Gastrocnemius medialis (tissue), 4 donors: ENCODE results near the gene FLNC. TPM values are rescaled to one million over a fixed set of nuclear protein-coding genes. Genes with fewer than 3 reads are reported as not detected.

Experiments
- ATAC-seq, 2 donors: fragments of 150-250 bp; one replicate each; pipeline ENCODE4 v1.9.1; 2016
- DNase-seq, 2 donors: peaks; one replicate each; pipeline ENCODE4 v3.0.0-alpha.2; 2019
- H3K27ac ChIP-seq, 4 donors: fragments of 200-600 bp; sonication (generic); 1 replicate in 1 of 4; 2 replicates in 3 of 4; pipeline ENCODE4 v1.5.1; 2016 to 2018; ENCODE audit warnings: mild to moderate bottlenecking in 2 of 4, moderate library complexity in 1 of 4
- H3K27me3 ChIP-seq, 3 donors: fragments of 200-600 bp; sonication (generic) in 2 of 3; 1 replicate in 1 of 3; 2 replicates in 2 of 3; pipeline versions ENCODE4 v1.5.1 to v1.6.0; 2016 to 2019; ENCODE audit warnings: mild to moderate bottlenecking in 1 of 3, moderate library complexity in 1 of 3
- H3K36me3 ChIP-seq, 2 donors: fragments of 200-600 bp; sonication (generic) in 1 of 2; one replicate each; pipeline ENCODE4 v1.5.1; 2017 to 2018
- H3K4me1 ChIP-seq, 2 donors: fragments of 200-600 bp; sonication (generic) in 1 of 2; one replicate each; pipeline ENCODE4 v1.5.1; 2016 to 2017; ENCODE audit warnings: mild to moderate bottlenecking in 2 of 2
- H3K4me3 ChIP-seq, 4 donors: fragments of 200-600 bp; sonication (generic) in 3 of 4; 1 replicate in 1 of 4; 2 replicates in 3 of 4; pipeline ENCODE4 v1.5.1; 2016 to 2019; ENCODE audit warnings: mild to moderate bottlenecking in 2 of 4
- H3K9me3 ChIP-seq, 3 donors: fragments of 200-600 bp; sonication (generic) in 2 of 3; 1 replicate in 1 of 3; 2 replicates in 2 of 3; pipeline ENCODE4 v1.5.1; 2016 to 2019
- POLR2A ChIP-seq, 2 donors: fragments of 450-650 bp; IDR thresholded peaks; one replicate each; pipeline ENCODE4 v1.6.1; 2017; ENCODE audit warnings: antibody characterized with exemption in 2 of 2, mild to moderate bottlenecking in 2 of 2, moderate library complexity in 2 of 2
- in situ Hi-C, 4 donors: fragments of 200-750 bp; cut with MboI; loops; one replicate each; pipeline versions ENCODE4 v1.15.0 to v1.8.0; 2017; ENCODE audit warnings: low sequenced_read_pairs in 4 of 4
- intact Hi-C: fragments of 100-400 bp; cut with DNase I; formaldehyde crosslinking; loops from one replicate; pipeline ENCODE4 v1.15.1; 2023; ENCODE audit warnings: low total_unique reads
- total RNA-seq, 4 donors: library from RNA; depleted of rRNA; stranded (reverse); fragments of >200 nt; gene quantifications; one replicate each; pipeline versions ENCODE4 v1.1.0 to v1.2.3, GENCODE V29; 2016
- TF ChIP-seq, protein P1 (sequence below), 5 experiments: fragments of 450-650 bp in 3 of 5; fragments of 200-600 bp in 2 of 5; sonication (generic) in 2 of 5; IDR thresholded peaks in 4 of 5; conservative IDR thresholded peaks in 1 of 5; 1 replicate in 4 of 5; 2 replicates in 1 of 5; pipeline ENCODE4 v1.5.1; 2016 to 2019; ENCODE audit warnings: antibody characterized with exemption in 5 of 5, mild to moderate bottlenecking in 3 of 5, moderate library complexity in 3 of 5

FLNC gene
- total RNA-seq, 4 donors from 2014 or later: 1,071 to 4,398 (median 2,381) TPM

DNA sequence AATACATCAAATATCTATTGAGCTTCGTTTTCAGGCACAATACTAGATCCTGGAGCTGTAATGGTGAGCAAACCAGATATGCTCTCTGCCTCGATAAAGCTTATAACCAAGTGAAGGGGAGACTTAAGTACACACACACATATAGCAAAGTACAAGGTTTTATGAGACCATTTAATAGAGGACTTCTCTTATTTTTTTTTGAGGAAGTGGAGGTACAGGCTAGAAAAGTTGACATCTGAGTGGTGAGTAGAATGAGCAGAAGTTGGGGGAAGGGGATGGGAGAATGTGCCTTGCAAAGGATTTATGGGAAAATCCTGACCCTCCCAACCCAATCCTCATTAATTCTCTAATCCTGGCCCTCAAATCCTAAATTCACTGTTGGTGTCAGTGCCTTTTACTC, 30.8 kb upstream of the FLNC start:
- H3K4me3 ChIP-seq: no peak overlapping the region
- no peak overlapping the region for H3K27ac ChIP-seq
- no peaks in the 10 kb centered on the region for H3K9me3 ChIP-seq
- no peak for TF ChIP-seq POLR2A (IDR thresholded peaks at IDR 0.05)
- TF ChIP-seq, protein P1, sequence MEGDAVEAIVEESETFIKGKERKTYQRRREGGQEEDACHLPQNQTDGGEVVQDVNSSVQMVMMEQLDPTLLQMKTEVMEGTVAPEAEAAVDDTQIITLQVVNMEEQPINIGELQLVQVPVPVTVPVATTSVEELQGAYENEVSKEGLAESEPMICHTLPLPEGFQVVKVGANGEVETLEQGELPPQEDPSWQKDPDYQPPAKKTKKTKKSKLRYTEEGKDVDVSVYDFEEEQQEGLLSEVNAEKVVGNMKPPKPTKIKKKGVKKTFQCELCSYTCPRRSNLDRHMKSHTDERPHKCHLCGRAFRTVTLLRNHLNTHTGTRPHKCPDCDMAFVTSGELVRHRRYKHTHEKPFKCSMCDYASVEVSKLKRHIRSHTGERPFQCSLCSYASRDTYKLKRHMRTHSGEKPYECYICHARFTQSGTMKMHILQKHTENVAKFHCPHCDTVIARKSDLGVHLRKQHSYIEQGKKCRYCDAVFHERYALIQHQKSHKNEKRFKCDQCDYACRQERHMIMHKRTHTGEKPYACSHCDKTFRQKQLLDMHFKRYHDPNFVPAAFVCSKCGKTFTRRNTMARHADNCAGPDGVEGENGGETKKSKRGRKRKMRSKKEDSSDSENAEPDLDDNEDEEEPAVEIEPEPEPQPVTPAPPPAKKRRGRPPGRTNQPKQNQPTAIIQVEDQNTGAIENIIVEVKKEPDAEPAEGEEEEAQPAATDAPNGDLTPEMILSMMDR (IDR thresholded peaks at IDR 0.05 in 4 of 5, conservative IDR thresholded peaks at IDR 0.05 in 1 of 5): no peak
- no peak for ATAC-seq
- in situ Hi-C loops: loop anchor here in 3 of 4 donors (10.0 to 25.0 kb wide), 3 partner anchors 75 to 88 kb away; no protein-coding TSS in a partner anchor
- H3K36me3 ChIP-seq: no peaks in the 10 kb centered on the region
- intact Hi-C loops: no loop called here
- no peaks in the 10 kb centered on the region for H3K27me3 ChIP-seq
- DNase-seq: no peak
- H3K4me1 ChIP-seq: peaks cover under 1 to 7% of the 10 kb centered on the region in 2 donors

DNA sequence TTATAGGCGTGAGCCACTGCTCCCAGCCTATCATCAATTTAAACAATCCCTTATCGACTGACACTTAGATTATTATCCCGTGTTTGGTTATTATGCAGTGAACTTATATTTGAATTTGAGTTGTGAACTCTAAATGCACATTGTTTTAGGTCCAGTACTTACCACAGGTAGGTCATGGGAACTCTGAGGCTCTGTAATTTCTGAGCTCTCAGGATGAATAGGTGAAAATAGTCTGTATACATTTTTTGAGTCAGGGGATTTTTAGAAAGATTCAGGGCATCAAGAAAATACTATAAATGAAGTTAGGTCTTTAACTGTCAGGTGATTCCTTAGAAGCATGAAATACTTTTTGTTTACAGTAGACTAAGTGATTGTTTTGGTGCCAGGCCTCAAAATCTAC, 29.6 kb upstream of the FLNC start:
- in situ Hi-C loops: no loop called here

DNA sequence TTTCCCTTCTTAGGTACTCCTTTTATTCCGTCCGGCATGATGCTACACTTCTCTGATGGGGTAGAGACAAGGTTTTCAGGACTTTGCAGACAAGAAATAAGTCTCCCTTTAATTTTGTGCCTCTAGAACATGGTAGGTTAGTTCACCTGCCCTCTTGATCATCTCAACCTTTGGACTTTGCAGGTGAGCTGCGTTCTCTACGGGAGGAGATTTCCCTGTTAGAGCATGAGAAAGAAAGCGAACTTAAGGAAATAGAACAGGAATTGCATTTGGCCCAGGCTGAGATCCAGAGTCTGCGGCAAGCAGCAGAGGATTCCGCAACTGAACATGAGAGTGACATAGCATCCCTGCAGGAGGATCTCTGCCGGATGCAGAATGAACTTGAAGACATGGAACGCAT, 29.2 kb upstream of the FLNC start:
- H3K27ac ChIP-seq: no peak overlapping the region
- H3K27me3 ChIP-seq: no peaks in the 10 kb centered on the region
- H3K4me1 ChIP-seq: peaks cover 0 to 4% of the 10 kb centered on the region in 2 donors
- DNase-seq: no peak
- intact Hi-C loops: no loop called here
- TF ChIP-seq, protein P1 (IDR thresholded peaks at IDR 0.05 in 4 of 5, conservative IDR thresholded peaks at IDR 0.05 in 1 of 5): no peak
- no peak for TF ChIP-seq POLR2A (IDR thresholded peaks at IDR 0.05)
- no peaks in the 10 kb centered on the region for H3K9me3 ChIP-seq
- no peaks in the 10 kb centered on the region for H3K36me3 ChIP-seq
- ATAC-seq: no peak
- in situ Hi-C loops: no loop called here
- no peak overlapping the region for H3K4me3 ChIP-seq

More for the DNA sequence above, 29.6 kb upstream of the FLNC start:
- intact Hi-C loops: no loop called here
- Histone ChIP-seq H3K4me1 (peaks cover 0 to 7% of the 10 kb centered on the region in 2 donors), H3K27ac (no peak overlapping the region), H3K27me3 (no peaks in the 10 kb centered on the region), H3K4me3 (no peak overlapping the region), H3K9me3 (no peaks in the 10 kb centered on the region), H3K36me3 (no peaks in the 10 kb centered on the region)
- no peak for TF ChIP-seq POLR2A (IDR thresholded peaks at IDR 0.05)
- TF ChIP-seq, protein P1 (IDR thresholded peaks at IDR 0.05 in 4 of 5, conservative IDR thresholded peaks at IDR 0.05 in 1 of 5): no peak
- DNase-seq (no peak), ATAC-seq (no peak)

DNA sequence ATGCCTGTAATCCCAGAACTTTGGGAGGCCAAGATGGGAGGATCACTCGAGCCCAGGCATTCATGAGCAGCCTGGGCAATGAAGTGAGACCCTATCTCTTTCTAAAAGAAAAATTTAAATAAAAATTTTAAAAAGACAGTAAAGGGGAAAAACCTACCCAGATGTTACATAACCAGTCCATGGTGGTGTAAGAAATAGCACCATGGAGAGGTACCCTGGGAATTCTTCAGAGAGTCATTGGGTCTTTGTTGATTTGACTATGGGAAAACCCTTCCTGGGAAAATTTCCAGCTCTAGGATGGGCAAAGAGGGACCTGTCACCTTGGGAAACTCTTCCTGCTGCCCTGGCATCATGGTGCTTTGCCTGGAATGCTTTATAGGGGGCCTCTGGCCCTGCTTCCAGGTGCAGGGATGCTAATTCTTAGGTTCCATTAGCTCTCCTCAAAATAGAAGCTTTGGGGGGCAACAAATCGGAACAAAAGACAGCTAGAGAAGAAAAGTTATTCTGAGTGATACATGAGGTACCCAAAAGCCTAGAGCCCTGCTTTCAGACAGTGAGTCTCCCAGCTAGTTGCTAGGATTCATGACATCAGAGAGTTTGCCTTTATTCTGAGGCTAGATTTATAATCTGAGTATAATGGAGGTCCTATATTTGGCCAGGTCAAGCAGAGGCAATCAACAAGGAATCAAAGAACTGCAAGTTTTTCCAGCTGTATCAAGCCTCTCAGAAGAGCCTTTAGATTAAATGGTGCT, 28.4 kb upstream of the FLNC start:
- DNase-seq (no peak), ATAC-seq (no peak)
- Histone ChIP-seq H3K27ac (no peak overlapping the region), H3K27me3 (no peaks in the 10 kb centered on the region), H3K4me3 (no peak overlapping the region), H3K36me3 (no peaks in the 10 kb centered on the region), H3K9me3 (no peaks in the 10 kb centered on the region), H3K4me1 (no peaks in the 10 kb centered on the region)
- no peak for TF ChIP-seq POLR2A (IDR thresholded peaks at IDR 0.05)
- TF ChIP-seq, protein P1 (IDR thresholded peaks at IDR 0.05 in 4 of 5, conservative IDR thresholded peaks at IDR 0.05 in 1 of 5): no peak
- intact Hi-C loops (no loop called here), in situ Hi-C loops (no loop called here)
